GM13976 (cell line): ENCODE results near the gene C17orf67.

Experiments used
- DNase-seq: peaks from one replicate; pipeline ENCODE4 v3.0.0; 2012; ENCODE audit warnings: low spot score
- in situ Hi-C: fragments of 300-500 bp; cut with MboI; formaldehyde crosslinking; loops from one replicate; pipeline ENCODE4 v1.12.0; 2022; ENCODE audit warnings: low sequenced_read_pairs, mixed read lengths, inconsistent platforms; ENCODE audit not compliant: unreplicated experiment
- TF ChIP-seq, protein P1 (sequence below): IDR thresholded peaks from 2 replicates; pipeline ENCODE4 v1.5.1; 2012; ENCODE audit warnings: borderline replicate concordance, mild to moderate bottlenecking; ENCODE audit not compliant: insufficient read depth; ENCODE audit errors: extremely low read depth, missing control alignments, control extremely low read depth

Gene C17orf67

DNA sequence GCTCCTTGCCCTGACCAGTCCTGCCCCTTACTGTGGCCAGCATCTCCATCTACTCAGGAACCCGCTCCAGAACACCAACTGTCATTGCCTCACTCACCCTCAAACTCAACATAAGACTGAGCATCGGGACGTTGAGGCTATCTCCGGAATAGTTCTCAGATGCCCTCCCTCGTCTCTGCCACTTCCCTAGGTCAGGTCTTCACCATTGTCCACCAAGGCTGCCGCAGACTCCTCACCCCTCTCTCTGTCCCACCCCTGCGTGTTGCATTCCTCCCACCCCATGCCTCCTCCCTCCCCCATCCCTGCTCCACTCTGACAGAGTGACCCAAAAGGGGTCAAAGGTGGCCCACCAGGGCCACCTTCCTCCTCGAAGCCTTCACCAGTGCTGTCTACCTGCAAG lies 37.2 kb downstream of the C17orf67 start:
- DNase-seq = no peak
- in situ Hi-C loops = no loop called here
- TF ChIP-seq, protein P1, sequence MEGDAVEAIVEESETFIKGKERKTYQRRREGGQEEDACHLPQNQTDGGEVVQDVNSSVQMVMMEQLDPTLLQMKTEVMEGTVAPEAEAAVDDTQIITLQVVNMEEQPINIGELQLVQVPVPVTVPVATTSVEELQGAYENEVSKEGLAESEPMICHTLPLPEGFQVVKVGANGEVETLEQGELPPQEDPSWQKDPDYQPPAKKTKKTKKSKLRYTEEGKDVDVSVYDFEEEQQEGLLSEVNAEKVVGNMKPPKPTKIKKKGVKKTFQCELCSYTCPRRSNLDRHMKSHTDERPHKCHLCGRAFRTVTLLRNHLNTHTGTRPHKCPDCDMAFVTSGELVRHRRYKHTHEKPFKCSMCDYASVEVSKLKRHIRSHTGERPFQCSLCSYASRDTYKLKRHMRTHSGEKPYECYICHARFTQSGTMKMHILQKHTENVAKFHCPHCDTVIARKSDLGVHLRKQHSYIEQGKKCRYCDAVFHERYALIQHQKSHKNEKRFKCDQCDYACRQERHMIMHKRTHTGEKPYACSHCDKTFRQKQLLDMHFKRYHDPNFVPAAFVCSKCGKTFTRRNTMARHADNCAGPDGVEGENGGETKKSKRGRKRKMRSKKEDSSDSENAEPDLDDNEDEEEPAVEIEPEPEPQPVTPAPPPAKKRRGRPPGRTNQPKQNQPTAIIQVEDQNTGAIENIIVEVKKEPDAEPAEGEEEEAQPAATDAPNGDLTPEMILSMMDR = no peak

DNA sequence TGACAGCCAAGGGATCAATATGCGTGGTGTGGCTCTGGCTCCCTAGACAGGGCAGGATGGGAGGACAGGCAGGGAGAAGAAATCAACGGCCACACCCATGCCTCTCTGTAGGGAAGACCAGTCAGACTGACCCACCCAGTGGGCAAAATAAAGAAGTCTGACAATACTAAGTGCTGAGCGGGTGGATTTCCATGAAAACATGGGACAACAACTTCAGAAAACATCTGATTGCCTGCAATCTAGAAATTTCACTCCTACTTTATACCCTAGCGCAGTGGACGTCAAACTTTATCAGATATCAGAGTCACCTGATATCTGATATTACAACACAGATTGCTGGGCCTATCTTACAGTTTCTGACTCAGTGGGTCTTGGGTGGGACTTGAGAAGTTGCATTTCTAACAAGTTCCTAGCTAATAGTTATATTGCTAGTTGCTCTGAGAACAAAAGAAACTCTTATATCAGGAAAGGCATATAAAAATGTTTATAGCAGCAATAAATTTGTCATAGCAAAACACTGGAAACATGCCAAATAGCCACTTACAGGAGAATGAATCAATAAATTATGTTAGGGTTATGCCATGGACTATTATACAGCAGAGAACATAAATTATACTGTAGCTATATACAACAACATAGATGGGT lies 38.4 kb downstream of the C17orf67 start:
- DNase-seq = no peak
- TF ChIP-seq, protein P1 = no peak
- in situ Hi-C loops = no loop called here

- DNase-seq = no peak
- in situ Hi-C loops = no loop called here
- TF ChIP-seq, protein P1 = no peak
Measured at GRCh38 chr17:56793957-56794356, 39.8 kb downstream of the C17orf67 start.

DNA sequence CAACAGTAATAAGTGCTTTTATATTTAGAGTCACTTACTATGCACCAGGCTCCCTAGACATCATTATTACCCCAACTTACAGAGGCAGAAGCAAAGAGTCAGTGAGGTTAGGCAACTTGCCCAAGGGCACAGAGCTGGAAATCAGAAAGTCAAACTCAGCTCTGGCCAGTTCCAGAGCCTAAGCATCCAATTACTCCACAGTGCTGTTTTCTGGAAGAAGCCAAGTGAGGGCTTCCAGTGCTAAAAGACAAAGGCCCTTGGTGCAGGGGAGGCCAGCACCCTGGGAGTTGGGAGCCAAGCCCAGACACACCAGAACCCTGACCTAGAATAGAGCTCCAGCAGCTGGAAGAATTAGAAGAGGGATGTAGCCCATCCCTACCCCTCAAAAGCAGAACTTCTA lies 40.2 kb downstream of the C17orf67 start:
- in situ Hi-C loops = no loop called here
- DNase-seq = no peak
- TF ChIP-seq, protein P1 = no peak

DNA sequence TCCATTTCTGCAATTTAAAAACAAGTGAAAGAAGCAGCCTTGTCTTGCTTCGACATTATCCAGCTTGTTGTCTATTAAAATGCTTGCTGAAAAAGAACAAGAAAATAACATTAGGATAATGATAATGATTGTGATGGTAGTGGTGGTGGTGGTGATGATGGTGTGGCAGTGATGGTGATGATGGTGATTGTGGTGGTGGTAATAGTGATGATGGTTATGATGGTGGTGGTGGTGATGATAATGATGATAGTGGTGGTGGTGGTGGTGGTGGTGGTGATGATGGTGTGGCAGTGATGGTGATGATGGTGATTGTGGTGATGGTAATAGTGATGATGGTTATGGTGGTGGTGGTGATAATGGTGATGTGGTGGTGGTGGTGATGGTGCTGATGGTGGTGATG lies 41.5 kb downstream of the C17orf67 start:
- in situ Hi-C loops = no loop called here
- DNase-seq = no peak
- TF ChIP-seq, protein P1 = no peak

DNA sequence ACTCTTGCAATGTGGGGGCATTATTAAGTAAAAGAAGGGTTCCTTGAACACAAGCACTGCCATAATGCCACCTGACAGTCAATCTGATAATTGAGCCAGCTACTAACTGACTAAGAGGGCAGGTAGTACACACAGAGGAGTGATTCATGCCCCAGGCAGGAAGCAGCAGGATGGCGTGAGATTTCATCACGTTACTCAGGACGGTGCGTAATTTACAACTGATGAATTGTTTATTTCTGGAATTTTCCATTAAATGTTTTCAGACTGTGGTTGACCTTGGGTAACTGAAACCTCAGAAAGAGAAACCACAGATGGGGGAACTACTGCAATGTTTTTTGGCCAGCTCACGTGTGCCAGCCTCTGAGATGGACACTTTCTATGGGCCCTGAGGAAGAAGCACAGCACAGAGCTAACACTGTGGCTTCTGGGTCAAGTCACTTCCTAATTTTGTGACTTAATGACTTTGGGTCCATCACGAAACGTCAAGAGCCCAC lies 46.7 kb downstream of the C17orf67 start:
- DNase-seq = no peak
- TF ChIP-seq, protein P1 = no peak
- in situ Hi-C loops = no loop called here
